Fibroblast of peridontal ligament (primary cell): ENCODE measurements around the gene MTUS2.

Experiments used
- DNase-seq: peaks from one replicate; pipeline ENCODE4 v3.0.0-alpha.2; 2010; ENCODE audit errors: extremely low read depth

Gene MTUS2

GRCh38 chr13:29525757-29526156, 705.6 kb downstream of the MTUS2 start:
- DNase-seq: no peak

DNA sequence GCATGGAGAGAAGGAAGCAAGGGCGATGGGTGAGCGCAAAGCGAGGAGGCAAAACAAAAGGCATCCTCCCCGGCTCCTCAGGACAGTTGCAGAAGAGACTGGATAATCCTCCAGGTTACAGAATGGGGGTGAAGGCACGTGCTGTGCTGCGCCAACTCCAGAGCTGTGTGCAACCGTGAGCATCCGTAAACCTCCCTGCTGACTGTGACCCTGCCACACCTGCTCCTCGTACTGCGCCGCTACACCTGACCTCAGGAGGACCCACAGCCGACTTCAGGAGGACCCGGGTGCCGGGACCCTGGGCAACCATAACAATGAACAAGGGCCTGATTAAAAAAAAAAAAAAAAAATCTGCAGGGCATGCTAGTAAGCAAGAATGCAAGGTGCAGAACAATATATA, 706.6 kb downstream of the MTUS2 start:
- no peak for DNase-seq

DNA sequence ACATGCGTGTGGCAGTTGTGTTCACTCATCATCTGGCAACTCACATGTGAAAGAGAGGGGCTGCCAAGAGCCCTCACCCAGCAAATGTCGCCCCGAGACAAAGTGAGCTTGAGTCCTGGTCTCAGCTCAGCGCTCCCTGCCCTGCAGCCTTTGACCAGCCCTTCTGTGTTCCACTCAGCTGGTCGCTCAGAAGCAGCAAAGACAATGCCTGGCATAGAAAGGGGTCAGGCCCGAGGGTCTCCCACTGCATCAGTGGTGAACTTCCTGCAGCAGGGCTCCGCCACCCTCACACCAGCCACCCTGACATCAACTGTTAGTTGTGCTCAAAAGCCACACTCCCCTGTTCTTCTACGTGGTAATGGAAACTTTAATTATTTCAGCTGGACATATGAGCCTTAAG, 707.4 kb downstream of the MTUS2 start:
- no peak for DNase-seq

GRCh38 chr13:29527916-29528315, 707.8 kb downstream of the MTUS2 start:
- DNase-seq: no peak

DNA sequence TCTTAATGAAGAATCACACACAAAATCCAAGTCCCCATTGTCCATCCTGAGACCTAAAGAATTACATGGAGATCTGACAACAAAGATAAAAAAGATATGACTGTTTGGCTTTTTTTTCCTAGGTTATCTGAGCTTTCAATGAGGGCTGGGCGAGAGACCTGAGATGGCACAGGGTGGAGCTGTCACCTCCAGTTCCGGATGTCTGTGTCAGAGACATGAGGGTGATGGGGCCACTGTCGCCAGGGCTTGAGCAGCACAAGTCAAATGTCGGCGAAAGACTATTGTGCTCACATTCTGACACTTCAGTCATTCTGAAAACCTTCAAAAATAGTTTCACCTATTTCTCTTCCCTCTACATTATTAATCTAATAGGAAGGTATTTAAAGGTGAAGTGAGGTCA, 709.6 kb downstream of the MTUS2 start:
- no peak for DNase-seq

GRCh38 chr13:29530901-29531300, 710.8 kb downstream of the MTUS2 start:
- DNase-seq: no peak

- DNase-seq: no peak
Observed at GRCh38 chr13:29532116-29532515, 712.0 kb downstream of the MTUS2 start.

- DNase-seq: no peak
Observed at GRCh38 chr13:29532821-29533220, 712.7 kb downstream of the MTUS2 start.

- no peak for DNase-seq
Observed at GRCh38 chr13:29534083-29534482, 713.9 kb downstream of the MTUS2 start.

- no peak for DNase-seq
Observed at GRCh38 chr13:29535663-29536655, 715.8 kb downstream of the MTUS2 start.

GRCh38 chr13:29536853-29537252, 716.7 kb downstream of the MTUS2 start:
- no peak for DNase-seq

DNA sequence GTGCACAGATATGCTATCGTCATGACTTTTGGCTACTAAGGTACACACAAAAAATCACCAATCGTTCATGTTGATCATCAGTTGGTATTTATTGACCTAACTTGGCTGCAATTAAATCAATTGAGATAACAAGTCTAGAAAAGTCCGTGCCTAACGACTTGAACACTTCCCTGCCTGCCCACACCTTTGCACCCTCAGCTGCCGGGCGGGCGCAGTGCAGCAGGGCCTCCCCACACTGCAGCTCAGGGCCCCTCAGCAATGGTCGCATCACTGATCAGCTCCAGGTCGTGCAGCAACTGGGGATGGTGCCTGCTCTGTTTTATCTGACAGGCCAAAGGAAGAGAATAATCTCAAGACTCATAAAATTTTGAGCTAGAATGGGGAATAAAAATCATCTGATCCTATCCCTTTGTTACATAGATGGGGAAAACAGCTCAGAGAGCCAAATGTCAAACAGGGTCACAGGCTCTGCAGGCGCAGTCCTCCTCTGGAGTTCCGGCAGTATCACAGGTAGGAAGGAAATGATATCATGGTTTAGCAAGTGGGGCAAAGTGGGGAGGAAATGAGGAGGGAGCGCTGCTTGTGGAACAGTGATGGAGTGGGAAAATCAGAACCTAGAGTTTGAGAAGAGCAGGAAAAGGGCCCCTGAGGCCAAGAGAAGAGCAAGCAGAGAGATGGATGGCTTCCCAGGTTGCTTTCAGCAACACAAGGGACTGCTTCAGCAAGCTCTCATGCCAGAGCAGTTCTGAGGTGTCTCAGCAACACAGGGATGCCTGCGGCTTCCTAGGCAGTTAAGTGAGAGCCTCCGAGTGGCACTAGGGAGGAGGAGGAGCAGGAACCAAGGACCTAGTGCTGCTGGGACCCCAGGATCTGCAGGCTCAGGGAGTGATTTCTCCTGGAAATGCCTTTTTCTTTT, 717.9 kb downstream of the MTUS2 start:
- no peak for DNase-seq

GRCh38 chr13:29538652-29539040, 718.5 kb downstream of the MTUS2 start:
- no peak for DNase-seq

- DNase-seq: no peak
Observed at GRCh38 chr13:29539856-29540255, 719.7 kb downstream of the MTUS2 start.

GRCh38 chr13:29540334-29540733, 720.2 kb downstream of the MTUS2 start:
- no peak for DNase-seq

DNA sequence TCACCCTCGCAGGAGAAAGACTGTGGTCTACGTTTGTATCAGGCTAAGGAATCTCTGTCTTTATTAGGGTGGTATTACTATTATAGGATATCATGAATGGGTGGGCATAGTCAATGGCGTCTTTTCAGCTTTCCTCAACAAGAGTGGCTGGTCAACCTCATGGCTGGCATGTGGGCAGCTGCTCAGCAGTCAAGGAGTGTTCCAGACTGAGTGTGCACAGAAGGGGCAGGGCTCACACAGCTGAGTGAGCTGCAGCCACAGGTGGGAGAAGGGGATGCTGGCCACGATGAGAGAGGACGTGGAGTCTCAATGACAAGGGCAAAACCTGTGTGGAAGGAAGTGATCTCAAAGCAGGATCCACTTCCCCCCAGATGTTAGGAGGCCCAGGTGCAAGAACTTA, 720.7 kb downstream of the MTUS2 start:
- no peak for DNase-seq

DNA sequence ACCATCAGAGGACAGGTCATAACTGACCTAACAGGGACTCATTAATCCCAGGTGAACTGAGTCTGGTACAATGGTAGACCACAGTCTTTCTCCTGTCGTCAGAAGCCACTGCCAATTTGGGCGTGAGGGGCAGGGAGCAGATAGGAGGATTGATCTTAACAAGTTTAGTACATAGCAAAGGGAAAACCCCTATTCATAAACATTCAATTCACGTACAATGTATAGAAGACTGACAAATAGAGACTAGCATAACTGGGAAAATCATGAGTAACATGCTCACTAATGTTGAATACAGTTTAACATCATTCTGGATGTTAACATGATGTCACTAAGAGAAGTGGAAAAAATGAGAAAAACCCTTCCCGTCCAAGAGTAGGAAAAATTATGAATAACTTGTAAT, 721.3 kb downstream of the MTUS2 start:
- DNase-seq: no peak

DNA sequence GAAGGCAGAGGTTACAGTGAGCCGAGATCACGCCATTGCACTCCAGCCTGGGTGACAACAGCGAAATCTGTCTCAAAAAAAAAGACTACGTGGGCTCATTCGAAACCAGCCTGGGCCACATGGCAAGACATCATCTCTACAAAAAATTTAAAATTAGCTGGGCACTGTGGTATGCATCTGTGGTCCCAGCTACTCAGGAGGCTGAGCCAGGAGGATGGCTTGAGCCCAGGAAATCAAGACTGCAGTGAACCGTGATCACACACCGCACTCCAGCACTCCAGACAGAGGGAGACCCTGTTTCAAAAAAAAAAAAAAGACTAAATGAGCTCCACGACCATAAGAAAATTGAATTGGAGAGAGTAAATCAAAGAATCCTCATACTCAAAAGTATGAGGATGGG, 722.2 kb downstream of the MTUS2 start:
- no peak for DNase-seq

DNA sequence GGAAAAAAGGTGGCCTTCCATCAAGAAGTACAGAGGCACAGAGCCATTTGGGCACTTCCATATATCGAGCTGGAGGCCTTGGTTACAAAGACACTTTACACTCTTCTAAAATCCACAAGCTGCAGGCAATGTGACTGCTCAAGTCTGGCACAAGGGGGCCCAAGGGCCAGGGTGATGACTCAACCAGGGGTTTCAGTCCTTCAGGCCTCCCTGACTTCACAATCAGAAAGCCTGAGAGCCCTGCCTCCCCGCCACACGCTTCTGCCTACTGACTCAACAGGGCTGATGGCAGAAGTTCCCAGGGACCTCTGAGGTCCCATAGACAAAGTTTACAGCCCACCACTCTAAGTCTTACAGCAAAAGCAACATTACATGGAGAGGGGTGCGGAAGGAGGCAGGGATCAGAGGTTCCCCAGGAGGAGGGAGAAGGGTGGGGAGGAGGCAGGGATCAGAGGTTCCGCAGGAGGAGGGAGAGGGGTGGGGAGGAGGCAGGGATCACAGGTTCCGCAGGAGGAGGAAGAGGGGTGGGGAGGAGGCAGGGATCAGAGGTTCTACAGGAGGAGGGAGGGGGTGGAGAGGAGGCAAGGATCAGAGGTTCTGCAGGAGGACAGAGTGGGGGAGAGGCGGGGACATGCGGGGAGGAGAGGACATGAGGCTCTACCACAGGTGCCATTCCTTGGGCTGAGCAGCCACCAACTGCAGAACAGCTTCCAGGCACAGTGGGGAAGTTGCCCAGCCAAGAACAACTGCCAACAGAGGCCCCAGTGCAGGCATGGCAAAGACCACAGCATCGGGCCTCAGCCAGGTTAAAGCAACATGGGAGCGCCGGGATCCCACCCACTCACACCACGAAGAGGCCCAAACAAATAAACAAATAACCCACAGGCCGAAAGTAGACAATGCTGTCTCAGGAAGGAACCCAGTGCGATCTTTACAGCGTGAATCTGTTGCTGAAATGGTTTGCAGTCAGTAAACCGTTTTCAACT, 723.4 kb downstream of the MTUS2 start:
- peak; percentile 25 for DNase-seq

DNA sequence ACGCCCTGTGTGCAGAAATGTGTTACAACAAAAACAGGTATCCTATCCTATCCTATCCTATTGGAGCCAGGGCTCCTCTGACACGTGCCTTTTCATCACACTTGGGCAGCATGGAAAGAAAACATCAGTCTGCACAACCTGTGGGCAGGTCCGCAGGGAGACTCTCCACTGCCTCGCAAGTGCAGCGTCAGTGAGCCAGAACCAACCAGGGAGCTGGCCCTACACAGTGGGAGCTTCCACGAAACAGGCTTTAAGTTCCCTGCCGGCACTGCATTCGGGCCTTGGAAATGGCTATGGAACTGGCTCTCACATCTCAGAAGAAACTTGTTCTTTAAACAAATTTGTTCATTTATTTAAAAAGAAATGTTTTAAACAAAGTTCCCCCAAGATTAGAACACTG, 725.8 kb downstream of the MTUS2 start:
- no peak for DNase-seq

DNA sequence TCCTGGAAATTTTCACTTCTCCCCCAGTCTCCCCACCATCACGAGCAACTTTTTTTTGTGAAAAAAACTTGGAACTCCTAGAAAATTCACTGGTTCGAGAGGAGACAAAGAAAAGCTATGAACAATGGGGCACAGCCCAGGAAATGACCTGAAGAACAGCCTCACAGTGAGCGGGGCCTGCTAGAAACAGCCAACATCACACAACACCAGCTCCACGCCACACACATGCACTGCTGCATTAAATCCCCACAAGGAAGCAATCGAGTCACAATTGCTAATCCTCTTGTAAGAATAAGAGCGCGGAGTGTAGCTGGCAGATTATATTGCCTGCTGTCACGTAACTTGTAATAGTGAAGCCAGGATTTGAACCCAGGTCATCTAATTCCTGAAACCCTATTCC, 726.5 kb downstream of the MTUS2 start:
- no peak for DNase-seq
